PC-3 (cell line): ENCODE results near the gene ZMIZ1. TPM values are rescaled to one million over a fixed set of nuclear protein-coding genes. Genes with fewer than 3 reads are reported as not detected.

Experiments
- ATAC-seq: fragments of 200-7000 bp; cut with Tn5 transposase; 2 replicates; pipeline ENCODE4 v1.9.1; 2020; ENCODE audit warnings: mild to moderate bottlenecking, moderate library complexity
- BruUV-seq: library from RNA; stranded (reverse); fragments of 400-500 nt; replicated peaks from 2 replicates; lab custom pipeline; 2021; lab: Mats Ljungman, UMichigan
- CTCF ChIA-PET: fragments of 300-600 bp; sonication (Branson Sonifier 250); formaldehyde crosslinking; loops from one replicate; lab custom pipeline; 2022; ENCODE audit warnings: antibody characterized with exemption; lab: Charles Lee
- POLR2A ChIA-PET: fragments of 300-600 bp; sonication (Branson Sonifier 250); formaldehyde crosslinking; loops from one replicate; lab custom pipeline; 2022; ENCODE audit warnings: antibody characterized with exemption; ENCODE audit not compliant: unreplicated experiment; lab: Charles Lee
- DNase-seq: peaks from one replicate; pipeline ENCODE4 v3.0.0-alpha.2; 2015
- H2AFZ ChIP-seq: fragments of 300-600 bp; sonication (generic); 2 replicates; pipeline ENCODE4 v1.6.0; 2016; ENCODE audit warnings: antibody characterized with exemption, low read length
- H3F3A ChIP-seq: fragments of 300-600 bp; sonication (generic); one replicate; pipeline ENCODE4 v1.6.0; 2017; ENCODE audit warnings: antibody characterized with exemption, low read length, control low read depth, mild to moderate bottlenecking; ENCODE audit not compliant: unreplicated experiment
- H3K27ac ChIP-seq: fragments of 300-600 bp; sonication (generic); 2 replicates; pipeline ENCODE4 v1.5.1; 2016; ENCODE audit warnings: mild to moderate bottlenecking, low read length
- H3K27me3 ChIP-seq: fragments of 300-600 bp; sonication (generic); 2 replicates; pipeline ENCODE4 v1.6.1; 2016; ENCODE audit warnings: low read length, mixed read lengths
- H3K36me3 ChIP-seq: fragments of 300-600 bp; sonication (generic); 2 replicates; pipeline ENCODE4 v1.6.1; 2016; ENCODE audit warnings: low read depth, mixed run types, low read length, mixed read lengths
- H3K4me1 ChIP-seq: fragments of 300-600 bp; sonication (generic); 2 replicates; pipeline ENCODE4 v1.5.1; 2016; ENCODE audit warnings: low read length; ENCODE audit not compliant: insufficient read depth
- H3K4me2 ChIP-seq: fragments of 300-600 bp; sonication (generic); 2 replicates; pipeline ENCODE4 v1.6.0; 2016; ENCODE audit warnings: low read length
- H3K4me3 ChIP-seq: fragments of 300-600 bp; sonication (generic); 2 replicates; pipeline ENCODE4 v1.5.1; 2016; ENCODE audit warnings: mild to moderate bottlenecking, low read length, mixed read lengths
- H3K79me2 ChIP-seq: fragments of 300-600 bp; sonication (generic); 2 replicates; pipeline ENCODE4 v1.6.1; 2017; ENCODE audit warnings: low read length, mixed read lengths
- H3K9ac ChIP-seq: fragments of 300-600 bp; sonication (generic); 2 replicates; pipeline ENCODE4 v1.6.0; 2016; ENCODE audit warnings: mild to moderate bottlenecking, low read length
- H3K9me2 ChIP-seq: fragments of 300-600 bp; sonication (generic); replicated peaks from 2 replicates; pipeline ENCODE4 v1.6.1; 2016; ENCODE audit warnings: mixed run types, low read length, mixed read lengths
- H3K9me3 ChIP-seq: fragments of 300-600 bp; sonication (generic); 2 replicates; pipeline ENCODE4 v1.6.1; 2016; ENCODE audit warnings: low read length, mixed read lengths
- H4K20me1 ChIP-seq: fragments of 300-600 bp; sonication (generic); 2 replicates; pipeline ENCODE4 v1.6.1; 2016; ENCODE audit warnings: low read length, mixed read lengths
- CTCF ChIP-seq: fragments of 300-600 bp; sonication (generic); conservative IDR thresholded peaks from 2 replicates; pipeline ENCODE4 v1.5.1; 2017; ENCODE audit warnings: antibody characterized with exemption, low read depth, mild to moderate bottlenecking, low read length
- EZH2 ChIP-seq: fragments of 300-600 bp; sonication (generic); IDR thresholded peaks from one replicate; pipeline ENCODE4 v1.6.1; 2017; ENCODE audit warnings: antibody characterized with exemption, mild to moderate bottlenecking, low read length; ENCODE audit not compliant: unreplicated experiment
- EZH2phosphoT487 ChIP-seq: fragments of 300-600 bp; sonication (generic); IDR thresholded peaks from 2 replicates; pipeline ENCODE4 v1.6.1; 2018; ENCODE audit warnings: mild to moderate bottlenecking, antibody characterized with exemption, low read length, borderline replicate concordance
- intact Hi-C: fragments of 100-400 bp; cut with micrococcal nuclease; formaldehyde crosslinking; loops from 2 replicates; pipeline ENCODE4 v1.9.0; 2023
- total RNA-seq: library from RNA; depleted of rRNA; stranded (reverse); fragments of >200 nt; gene quantifications from 2 replicates; pipeline ENCODE4 v1.2.3, GENCODE V29; 2014

ZMIZ1 gene
- total RNA-seq, 1 experiment from 2014 or later = 55.4 TPM

- ChIA-PET POLR2A (interaction anchor here (0.5 to 1.6 kb wide), 8 partner anchors 9 to 1310 kb away, joined by 3 to 14 read pairs (median 4); no protein-coding TSS in a partner anchor), CTCF (interaction anchor here (0.6 to 1.9 kb wide), 7 partner anchors 24 to 178 kb away, joined by 3 to 22 read pairs (median 4); no protein-coding TSS in a partner anchor)
- DNase-seq (peak; percentile 99), ATAC-seq (peak; percentile 53)
- peaks cover 5% of the 10 kb centered on the region for H3F3A ChIP-seq
- H3K36me3 ChIP-seq = peaks cover 10% of the 10 kb centered on the region; the same call in 1 of the 2 replicates
- H3K4me2 ChIP-seq = peak overlapping the region; percentile 48
- H3K27ac ChIP-seq = peak overlapping the region; percentile 77
- no peak for TF ChIP-seq EZH2phosphoT487
- no peak for TF ChIP-seq CTCF
- TF ChIP-seq EZH2 = no peak
- peaks cover 37% of the 10 kb centered on the region for H3K79me2 ChIP-seq
- BruUV-seq = no TSS peak
- no peaks in the 10 kb centered on the region for H3K9me3 ChIP-seq
- H3K4me3 ChIP-seq = peak overlapping the region; percentile 2
- H3K27me3 ChIP-seq = no peaks in the 10 kb centered on the region
- no peak overlapping the region for H2AFZ ChIP-seq
- H3K9ac ChIP-seq = peak overlapping the region; percentile 46
- no peaks in the 10 kb centered on the region for H4K20me1 ChIP-seq
- H3K9me2 ChIP-seq = no peaks in the 10 kb centered on the region
- intact Hi-C loops = no loop called here
- peaks cover 62% of the 10 kb centered on the region for H3K4me1 ChIP-seq
Observed at GRCh38 chr10:79148452-79149344, 79.9 kb downstream of the ZMIZ1 start.

- peak overlapping the region; percentile 46 for H3K9ac ChIP-seq
- H3K9me3 ChIP-seq = no peaks in the 10 kb centered on the region
- H3K36me3 ChIP-seq = peaks cover 9% of the 10 kb centered on the region; the same call in 1 of the 2 replicates
- intact Hi-C loops = no loop called here
- no peak overlapping the region for H2AFZ ChIP-seq
- peaks cover 43% of the 10 kb centered on the region for H3K79me2 ChIP-seq
- no peak for ATAC-seq
- peaks cover 62% of the 10 kb centered on the region for H3K4me1 ChIP-seq
- TF ChIP-seq CTCF (no peak), EZH2 (no peak), EZH2phosphoT487 (no peak)
- ChIA-PET CTCF (interaction anchor here (0.6 to 1.9 kb wide), 6 partner anchors 24 to 702 kb away, joined by 3 to 22 read pairs (median 4); no protein-coding TSS in a partner anchor), POLR2A (interaction anchor here (0.7 to 1.6 kb wide), 4 partner anchors 8 to 344 kb away, joined by 3 to 8 read pairs (median 6); no protein-coding TSS in a partner anchor)
- DNase-seq = no peak
- no peaks in the 10 kb centered on the region for H3K9me2 ChIP-seq
- BruUV-seq = TSS peak; percentile 52
- H3K27ac ChIP-seq = peak overlapping the region; percentile 77
- no peaks in the 10 kb centered on the region for H4K20me1 ChIP-seq
- peak overlapping the region; percentile 48 for H3K4me2 ChIP-seq
- H3K4me3 ChIP-seq = peak overlapping the region; percentile 2
- no peaks in the 10 kb centered on the region for H3K27me3 ChIP-seq
- peaks cover 5% of the 10 kb centered on the region for H3F3A ChIP-seq
Observed at GRCh38 chr10:79149345-79149661, 80.5 kb downstream of the ZMIZ1 start.
